Measurements from ENCODE around the gene PPP1R2.

GRCh38 chr3:195580744-195581443 is 37.8 kb upstream of the PPP1R2 start:
- no peak for TF ChIP-seq CTCF (IDR thresholded peaks at IDR 0.05 in 8 of 11, conservative IDR thresholded peaks at IDR 0.05 in 3 of 11)
- no peak for TF ChIP-seq POLR2A (IDR thresholded peaks at IDR 0.05)

Measured in spleen (tissue), 7 donors.